ENCODE measurements around the gene RAB39A. TPM values are rescaled to one million over a fixed set of nuclear protein-coding genes. Genes with fewer than 3 reads are reported as not detected.

The RAB39A gene
- total RNA-seq, 5 donors from 2014 or later (not counting 1 experiment from before 2014, with no cell fraction given): 0.13 TPM; not detected in 4

GRCh38 chr11:107999759-108000455, 71.7 kb downstream of the RAB39A start:
- peak; percentile 71 to 95 (median 80) for ATAC-seq (replicated peaks in 1 of 4)
- Mint-ChIP-seq H3K27ac (no peak overlapping the region), H3K27me3 (peaks cover 2 to 13% of the 10 kb centered on the region in 2 donors), H3K9me3 (no peaks in the 10 kb centered on the region), H3K4me1 (peaks cover 0 to 6% (median 2%) of the 10 kb centered on the region in 3 donors), H3K4me3 (no peak overlapping the region), H3K36me3 (no peaks in the 10 kb centered on the region)
- Histone ChIP-seq H3K4me1 (ENCODE audit: control insufficient read depth in 1 of 2, extremely low read depth in 1 of 2, insufficient read depth in 2 of 2, low read length in 2 of 2) (no peaks in the 10 kb centered on the region), H3K36me3 (ENCODE audit: control insufficient read depth in 2 of 2, extremely low read depth in 1 of 2, insufficient read depth in 1 of 2, low read length in 1 of 2) (no peaks in the 10 kb centered on the region), H3K9me3 (no peaks in the 10 kb centered on the region), H3K27me3 (replicated peaks in 1 of 2; ENCODE audit: control insufficient read depth in 2 of 2, extremely low read depth in 1 of 2, insufficient read depth in 2 of 2, low read length in 1 of 2) (peaks cover 0 to 8% of the 10 kb centered on the region in 2 experiments), H3K27ac (ENCODE audit: low read length) (no peak overlapping the region), H3K4me3 (ENCODE audit: control insufficient read depth in 1 of 2, extremely low read depth in 1 of 2, low read length in 1 of 2) (no peak overlapping the region)
- peak in 29 of 35 experiments; percentile 2 to 60 (median 14) for DNase-seq
- CTCF ChIA-PET: interaction anchor here (0.6 to 1.8 kb wide), 3 partner anchors 9 to 73 kb away, joined by 3 to 8 read pairs (median 5); partner anchors contain the start of gene CUL5 (in 1 of the 2)
- WGBS (ENCODE audit: insufficient coverage): 64% methylated on average over 2 of the region's 6 CpGs
- POLR2A ChIA-PET: no interaction called here

- DNase-seq (no peak), ATAC-seq (replicated peaks in 1 of 4) (no peak)
- Mint-ChIP-seq H3K9me3 (no peaks in the 10 kb centered on the region), H3K36me3 (no peaks in the 10 kb centered on the region), H3K4me3 (no peak overlapping the region), H3K27ac (no peak overlapping the region), H3K27me3 (peaks cover 0 to 4% of the 10 kb centered on the region in 2 donors), H3K4me1 (peaks cover 0 to 6% (median 2%) of the 10 kb centered on the region in 3 donors)
- H3K9me3 ChIP-seq: no peaks in the 10 kb centered on the region
- CTCF ChIA-PET: interaction anchor here in 1 of 2 donors (1.2 kb wide), 1 partner anchor 12 kb away, joined by 3 read pairs; no protein-coding TSS in a partner anchor
- no peaks in the 10 kb centered on the region for H3K4me1 ChIP-seq (ENCODE audit: control insufficient read depth in 1 of 2, extremely low read depth in 1 of 2, insufficient read depth in 2 of 2, low read length in 2 of 2)
- H3K27me3 ChIP-seq (replicated peaks in 1 of 2; ENCODE audit: control insufficient read depth in 2 of 2, extremely low read depth in 1 of 2, insufficient read depth in 2 of 2, low read length in 1 of 2): peaks cover 0 to 1% of the 10 kb centered on the region in 2 experiments
- WGBS (ENCODE audit: insufficient coverage): 67% methylated on average over 3 of the region's 3 CpGs
- no peak overlapping the region for H3K4me3 ChIP-seq (ENCODE audit: control insufficient read depth in 1 of 2, extremely low read depth in 1 of 2, low read length in 1 of 2)
- no peaks in the 10 kb centered on the region for H3K36me3 ChIP-seq (ENCODE audit: control insufficient read depth in 2 of 2, extremely low read depth in 1 of 2, insufficient read depth in 1 of 2, low read length in 1 of 2)
- POLR2A ChIA-PET: interaction anchor here in 1 of 2 donors (0.7 kb wide), 1 partner anchor 78 kb away, joined by 7 read pairs; no protein-coding TSS in a partner anchor
- no peak overlapping the region for H3K27ac ChIP-seq (ENCODE audit: low read length)
These were observed 74.2 kb downstream of the RAB39A start for GRCh38 chr11:108002476-108002875.

GRCh38 chr11:108003623-108004022, 75.4 kb downstream of the RAB39A start:
- Histone ChIP-seq H3K9me3 (no peaks in the 10 kb centered on the region), H3K4me1 (ENCODE audit: control insufficient read depth in 1 of 2, extremely low read depth in 1 of 2, insufficient read depth in 2 of 2, low read length in 2 of 2) (peaks cover 2 to 4% of the 10 kb centered on the region in 2 experiments), H3K4me3 (ENCODE audit: control insufficient read depth in 1 of 2, extremely low read depth in 1 of 2, low read length in 1 of 2) (no peak overlapping the region), H3K27ac (ENCODE audit: low read length) (no peak overlapping the region), H3K27me3 (replicated peaks in 1 of 2; ENCODE audit: control insufficient read depth in 2 of 2, extremely low read depth in 1 of 2, insufficient read depth in 2 of 2, low read length in 1 of 2) (no peaks in the 10 kb centered on the region), H3K36me3 (ENCODE audit: control insufficient read depth in 2 of 2, extremely low read depth in 1 of 2, insufficient read depth in 1 of 2, low read length in 1 of 2) (no peaks in the 10 kb centered on the region)
- POLR2A ChIA-PET: no interaction called here
- Mint-ChIP-seq H3K27me3 (peaks cover 0 to 4% of the 10 kb centered on the region in 2 donors), H3K27ac (no peak overlapping the region), H3K4me3 (no peak overlapping the region), H3K9me3 (no peaks in the 10 kb centered on the region), H3K36me3 (no peaks in the 10 kb centered on the region), H3K4me1 (peaks cover 0 to 6% (median 4%) of the 10 kb centered on the region in 3 donors)
- WGBS (ENCODE audit: insufficient coverage): 91% methylated on average over 4 of the region's 5 CpGs
- DNase-seq (no peak), ATAC-seq (replicated peaks in 1 of 4) (no peak)
- CTCF ChIA-PET: interaction anchor here in 1 of 2 donors (1.2 kb wide), 1 partner anchor 11 kb away, joined by 3 read pairs; no protein-coding TSS in a partner anchor

GRCh38 chr11:108007819-108008218, 79.6 kb downstream of the RAB39A start:
- Mint-ChIP-seq H3K27ac (no peak overlapping the region), H3K4me3 (peak overlapping the region in 2 of 3 donors; percentile 13 to 98), H3K27me3 (no peaks in the 10 kb centered on the region), H3K4me1 (peaks cover 5 to 23% (median 12%) of the 10 kb centered on the region in 3 donors), H3K36me3 (no peaks in the 10 kb centered on the region), H3K9me3 (no peaks in the 10 kb centered on the region)
- Histone ChIP-seq H3K4me1 (ENCODE audit: control insufficient read depth in 1 of 2, extremely low read depth in 1 of 2, insufficient read depth in 2 of 2, low read length in 2 of 2) (peaks cover 20 to 23% of the 10 kb centered on the region in 2 experiments), H3K27ac (ENCODE audit: low read length) (no peak overlapping the region), H3K9me3 (no peaks in the 10 kb centered on the region), H3K27me3 (replicated peaks in 1 of 2; ENCODE audit: control insufficient read depth in 2 of 2, extremely low read depth in 1 of 2, insufficient read depth in 2 of 2, low read length in 1 of 2) (no peaks in the 10 kb centered on the region), H3K4me3 (ENCODE audit: control insufficient read depth in 1 of 2, extremely low read depth in 1 of 2, low read length in 1 of 2) (no peak overlapping the region), H3K36me3 (ENCODE audit: control insufficient read depth in 2 of 2, extremely low read depth in 1 of 2, insufficient read depth in 1 of 2, low read length in 1 of 2) (no peaks in the 10 kb centered on the region)
- ATAC-seq (replicated peaks in 1 of 4) (no peak), DNase-seq (no peak)
- CTCF ChIA-PET: interaction anchor here (0.7 to 1.1 kb wide), 3 partner anchors 12 to 650 kb away, joined by 3 read pairs; no protein-coding TSS in a partner anchor
- WGBS (ENCODE audit: insufficient coverage): 98% methylated on average over 13 of the region's 18 CpGs
- POLR2A ChIA-PET: no interaction called here

- WGBS (ENCODE audit: insufficient coverage): under 1% methylated on average over 72 of the region's 72 CpGs
- Histone ChIP-seq H3K27me3 (replicated peaks in 1 of 2; ENCODE audit: control insufficient read depth in 2 of 2, extremely low read depth in 1 of 2, insufficient read depth in 2 of 2, low read length in 1 of 2) (no peaks in the 10 kb centered on the region), H3K4me3 (ENCODE audit: control insufficient read depth in 1 of 2, extremely low read depth in 1 of 2, low read length in 1 of 2) (peak within 1 kb of the TSS; percentile 99), H3K36me3 (ENCODE audit: control insufficient read depth in 2 of 2, extremely low read depth in 1 of 2, insufficient read depth in 1 of 2, low read length in 1 of 2) (no peaks in the 10 kb centered on the region), H3K9me3 (no peaks in the 10 kb centered on the region), H3K4me1 (ENCODE audit: control insufficient read depth in 1 of 2, extremely low read depth in 1 of 2, insufficient read depth in 2 of 2, low read length in 2 of 2) (peaks cover 20 to 23% of the 10 kb centered on the region in 2 experiments), H3K27ac (ENCODE audit: low read length) (peak within 1 kb of the TSS; percentile 97)
- H3K27me3 Mint-ChIP-seq: no peaks in the 10 kb centered on the region
- H3K4me3 Mint-ChIP-seq: peak within 1 kb of the TSS in 2 of 3 donors; percentile 98 to 99
- POLR2A ChIA-PET: interaction anchor here (0.5 to 1.2 kb wide), 3 partner anchors 126 to 656 kb away, joined by 4 to 7 read pairs (median 5); partner anchors contain the start of genes CWF19L2 (in 1 of the 2) and DDX10 (in 1 of the 2)
- CTCF ChIA-PET: interaction anchor here in 1 of 2 donors (0.7 to 1.9 kb wide), 13 partner anchors 9 to 656 kb away, joined by 3 to 13 read pairs (median 5); partner anchors contain the start of genes CWF19L2 and DDX10
- H3K27ac Mint-ChIP-seq: peak within 1 kb of the TSS; percentile 93 to 95
- DNase-seq (peak; percentile 78 to 94 (median 85)), ATAC-seq (replicated peaks in 1 of 4) (peak; percentile 88 to 92 (median 90))
- no peaks in the 10 kb centered on the region for H3K36me3 Mint-ChIP-seq
- no peaks in the 10 kb centered on the region for H3K9me3 Mint-ChIP-seq
- peaks cover 5 to 23% (median 12%) of the 10 kb centered on the region in 3 donors for H3K4me1 Mint-ChIP-seq
These were observed 80.6 kb downstream of the RAB39A start, which contains the start of gene CUL5 for GRCh38 chr11:108008656-108009496. Gene CUL5, plus strand, starts transcription at chr11:108008898. Its CDS starts 451 bp downstream, at chr11:108009349.

All from T-cell (primary cell).